ENCODE data around the gene RAB5A.
"Not testable (repeated sequence)": the region's sequence is repeated elsewhere in the genome, so short reads cannot be mapped to it uniquely, and the experiment has no call there.

RAB5A gene

GRCh38 chr3:19948226-19948591, 1.3 kb downstream of the RAB5A start:
- no peak for ATAC-seq

DNA sequence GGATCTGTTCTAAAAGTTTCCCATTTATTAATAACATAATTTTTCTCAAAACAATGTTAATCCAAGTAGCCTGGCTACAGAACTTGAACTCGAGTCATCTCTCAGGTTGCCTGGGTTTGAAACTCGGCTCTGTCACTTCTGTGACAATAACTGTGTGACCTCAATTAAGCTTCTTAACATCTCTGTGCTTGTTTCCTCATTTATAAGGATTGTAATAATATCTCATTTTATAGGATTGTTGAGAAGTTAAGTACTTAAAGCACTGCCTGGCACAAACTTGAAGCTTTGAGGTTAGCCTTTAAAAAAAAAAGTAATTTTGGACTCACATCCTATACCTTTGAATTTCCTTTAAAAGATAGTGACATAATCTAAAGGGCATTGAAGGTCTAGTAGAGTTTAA, 3.4 kb downstream of the RAB5A start:
- ATAC-seq = no peak

GRCh38 chr3:19954676-19955075, 7.8 kb downstream of the RAB5A start:
- no peak for ATAC-seq

DNA sequence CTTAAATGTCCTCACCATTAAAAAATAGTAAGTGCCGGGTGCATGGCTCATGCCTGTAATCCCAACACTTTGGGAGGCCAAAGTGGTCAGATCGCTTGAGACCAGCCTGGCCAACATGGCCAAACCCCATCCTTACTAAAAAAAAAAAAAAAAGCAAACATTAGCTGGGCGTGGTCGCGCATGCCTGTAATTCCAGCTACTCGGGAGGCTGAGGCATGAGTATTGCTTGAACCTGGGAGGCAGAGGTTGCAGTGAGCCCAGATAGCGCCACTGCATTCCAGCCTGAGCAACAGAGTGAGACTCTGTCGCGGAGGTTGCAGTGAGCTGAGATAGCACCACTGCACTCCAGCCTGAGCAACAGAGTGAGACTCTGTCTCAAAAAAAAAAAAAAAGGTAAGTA, 10.5 kb downstream of the RAB5A start:
- ATAC-seq = not testable (repeated sequence)

DNA sequence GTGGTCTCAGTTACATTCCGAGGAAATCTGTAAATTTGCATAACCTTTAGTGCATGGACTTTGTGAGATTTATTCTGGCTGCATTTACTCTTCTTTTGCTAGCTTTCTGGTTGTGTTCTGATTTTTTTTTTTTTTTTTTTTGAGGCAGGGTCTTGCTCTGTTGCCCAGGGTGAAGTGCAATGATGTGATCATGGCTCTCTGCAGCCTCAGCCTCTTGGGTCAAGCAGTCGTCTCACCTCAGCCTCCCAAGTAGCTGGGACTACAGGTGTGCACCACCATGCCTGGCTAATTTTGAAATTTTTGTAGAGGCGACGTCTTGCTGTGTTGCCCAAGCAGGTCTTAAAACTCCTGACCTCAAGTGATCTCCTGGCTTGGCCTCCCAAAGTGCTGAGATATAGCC, 12.6 kb downstream of the RAB5A start:
- no peak for ATAC-seq

DNA sequence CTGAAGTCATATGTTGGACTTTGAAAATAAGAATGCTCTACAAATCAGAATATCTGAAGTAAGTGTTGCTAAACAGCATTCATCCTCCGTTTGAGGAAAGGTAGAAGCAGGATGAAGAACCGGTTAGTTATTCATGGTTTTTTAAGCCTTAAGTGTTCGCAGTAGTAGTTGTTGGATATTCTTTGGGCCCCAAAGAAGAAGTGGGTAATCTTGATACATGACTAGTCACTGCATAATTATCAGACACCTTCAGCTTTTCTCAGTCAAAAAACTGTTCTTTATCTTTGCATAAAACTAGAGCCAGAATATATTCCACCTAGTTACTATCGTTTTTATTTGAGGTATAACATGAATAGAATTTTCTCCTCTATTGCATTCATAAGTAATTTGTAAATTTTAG, 13.8 kb downstream of the RAB5A start:
- no peak for ATAC-seq

DNA sequence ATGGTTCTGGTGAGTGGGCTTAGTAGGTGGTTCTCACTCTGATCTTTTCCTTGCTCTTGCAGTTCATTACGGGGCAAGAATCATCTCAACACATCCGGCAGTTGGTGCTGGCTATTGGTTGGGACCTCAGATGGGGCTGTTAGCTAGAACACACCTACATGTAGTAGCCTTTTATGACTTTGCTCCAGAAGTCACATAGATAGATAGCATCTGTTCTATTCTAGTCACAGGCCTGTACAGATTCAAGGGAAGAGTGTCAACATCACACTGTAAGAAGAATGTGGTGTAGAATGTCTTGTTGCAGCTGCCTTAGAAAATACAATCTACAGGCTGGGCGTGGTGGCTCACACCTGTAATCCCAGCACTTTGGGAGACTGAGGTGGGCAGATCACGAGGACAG, 15.1 kb downstream of the RAB5A start:
- ATAC-seq = no peak

GRCh38 chr3:19967208-19967607, 20.3 kb downstream of the RAB5A start:
- no peak for ATAC-seq

- ATAC-seq = no peak
Observed at GRCh38 chr3:19967812-19968211, 20.9 kb downstream of the RAB5A start.

GRCh38 chr3:19970327-19970726, 23.4 kb downstream of the RAB5A start:
- no peak for ATAC-seq

GRCh38 chr3:19972054-19972453, 25.2 kb downstream of the RAB5A start:
- no peak for ATAC-seq

GRCh38 chr3:19988904-19989303, 42.0 kb downstream of the RAB5A start:
- not testable (repeated sequence) for ATAC-seq

GRCh38 chr3:19994796-19995195, 47.9 kb downstream of the RAB5A start:
- no peak for ATAC-seq

DNA sequence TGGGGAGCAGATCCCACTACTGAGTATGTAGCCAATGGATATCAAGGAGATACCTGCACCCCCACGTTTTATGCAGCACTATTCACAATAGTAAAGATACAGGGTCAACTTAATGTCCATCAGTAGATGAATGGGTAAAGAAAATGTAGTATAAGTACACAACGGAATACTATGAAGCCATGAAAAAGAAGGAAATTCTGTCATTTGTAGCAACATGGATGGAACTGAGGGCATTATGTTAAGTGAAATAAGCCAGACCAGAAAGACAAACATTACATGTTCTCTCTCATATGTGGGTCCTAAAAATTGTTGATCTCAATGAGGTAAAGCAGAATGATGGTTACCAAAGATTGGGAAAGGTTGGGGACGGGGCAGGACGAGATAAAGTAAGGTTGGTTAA, 50.6 kb downstream of the RAB5A start:
- no peak for ATAC-seq

DNA sequence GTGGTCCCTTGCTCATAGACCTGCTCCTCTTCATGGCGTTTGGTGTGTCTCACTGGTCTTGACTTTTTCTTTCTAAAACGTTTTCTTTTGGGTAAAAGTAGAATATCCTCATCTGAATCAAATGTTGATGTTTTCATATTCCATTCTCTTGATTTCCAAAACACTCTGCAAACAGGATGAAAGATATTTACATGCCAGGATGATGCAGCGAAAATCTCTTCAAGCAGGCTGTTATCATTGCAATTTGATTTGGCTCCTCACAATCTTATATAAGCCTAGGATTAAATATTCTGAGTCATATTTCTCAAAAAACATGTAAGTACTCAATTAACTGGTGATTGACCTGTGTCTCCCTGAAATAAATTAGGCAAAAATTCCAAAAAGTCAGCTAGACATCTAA, 55.0 kb downstream of the RAB5A start:
- ATAC-seq = no peak

DNA sequence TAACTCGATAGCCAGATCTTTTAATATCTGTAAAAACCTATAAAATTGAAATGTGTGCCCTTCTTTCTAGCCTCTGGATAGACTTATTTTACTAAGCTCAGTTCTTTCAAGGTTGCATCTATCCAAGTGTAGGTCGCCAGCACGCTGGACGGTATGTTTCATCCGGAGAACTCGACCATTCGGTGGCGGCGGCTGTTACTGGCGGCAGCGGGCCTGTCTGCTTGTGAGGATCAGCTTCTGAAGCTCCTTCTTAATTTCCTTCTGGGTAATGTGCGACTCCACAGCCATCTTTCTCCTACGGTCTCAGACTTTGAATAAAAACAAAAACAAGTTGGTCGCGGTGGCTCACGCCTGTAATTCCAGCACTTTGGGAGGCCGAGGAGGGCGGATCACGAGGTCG, 61.1 kb downstream of the RAB5A start:
- ATAC-seq = no peak

- no peak for ATAC-seq
Observed at GRCh38 chr3:20008646-20009045, 61.7 kb downstream of the RAB5A start.

DNA sequence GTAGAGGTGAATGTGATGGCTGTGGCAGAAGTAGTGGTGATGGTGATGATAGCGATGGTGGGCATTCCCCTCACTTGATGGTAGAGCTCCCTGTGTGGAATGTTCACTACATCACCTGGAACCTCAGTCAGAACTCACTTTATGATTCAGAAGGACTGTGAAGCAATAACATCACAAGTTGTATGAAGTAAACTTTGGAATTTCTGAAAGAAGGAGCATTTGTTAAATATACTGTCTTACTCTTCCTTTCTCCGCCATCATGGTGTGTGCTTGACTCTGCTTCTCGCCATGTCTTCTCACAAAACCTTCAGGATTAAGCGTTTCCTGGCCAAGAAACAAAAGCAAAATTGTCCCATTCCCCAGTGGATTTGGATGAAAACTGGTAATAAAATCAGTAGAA, 65.3 kb downstream of the RAB5A start, which contains the start of gene PP2D1:
Gene PP2D1 (minus strand): TSS at position 101 of the 400 bp plus-strand sequence. CDS start 192 bp downstream, outside the sequence.
- ATAC-seq = no peak

GRCh38 chr3:20013396-20013795, 66.5 kb downstream of the RAB5A start:
- ATAC-seq = no peak

DNA sequence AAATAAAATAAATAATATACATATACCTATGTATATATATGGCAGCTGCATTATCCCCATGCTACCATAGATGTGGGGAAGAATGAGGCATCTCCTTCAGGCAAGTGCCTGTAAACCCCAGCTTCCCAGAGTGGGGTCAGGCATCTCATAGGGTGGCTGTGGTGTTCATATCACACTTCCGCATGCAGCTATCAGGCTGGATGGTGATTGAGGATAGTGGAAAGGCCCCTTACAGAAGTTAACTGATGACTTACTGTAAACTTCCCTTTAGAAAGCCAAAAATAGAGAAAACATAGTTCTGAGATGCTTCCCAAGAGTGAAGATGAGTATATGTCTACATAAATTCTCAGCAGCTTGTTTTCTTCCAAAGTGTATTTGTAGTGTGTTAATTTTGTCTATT, 68.6 kb downstream of the RAB5A start:
- no peak for ATAC-seq

GRCh38 chr3:20016076-20016475, 69.2 kb downstream of the RAB5A start:
- not testable (repeated sequence) for ATAC-seq

DNA sequence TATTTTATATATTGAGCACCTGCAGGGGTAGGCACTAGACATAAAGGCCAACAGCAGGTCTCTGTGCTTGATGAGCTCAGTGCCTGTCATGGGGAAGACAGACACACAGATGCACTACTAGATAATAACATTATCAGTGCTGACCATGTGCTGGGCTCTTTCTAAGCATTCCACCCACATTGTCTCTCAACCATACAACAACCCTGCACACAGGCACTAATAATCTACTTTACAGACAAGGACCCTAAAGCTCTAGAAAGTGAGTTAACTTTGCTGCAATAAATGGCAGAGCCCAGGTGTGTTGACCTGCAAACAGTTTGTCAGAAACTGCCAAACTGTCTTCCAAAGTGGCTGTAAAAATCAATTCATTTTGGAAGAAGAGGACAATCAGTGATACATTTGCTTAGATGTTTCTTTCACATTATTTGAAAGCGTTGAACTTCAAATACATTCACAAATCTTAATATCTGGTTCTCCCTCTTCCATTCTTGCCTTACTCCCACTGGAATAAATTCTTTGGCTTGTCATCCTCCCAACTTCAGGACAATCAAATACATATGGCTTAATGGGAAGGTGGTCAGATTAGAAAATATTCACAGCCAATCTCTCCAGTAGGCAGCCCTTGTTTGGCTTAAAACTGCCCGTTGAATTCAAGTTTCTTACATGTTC, 76.2 kb downstream of the RAB5A start:
- no peak for ATAC-seq

DNA sequence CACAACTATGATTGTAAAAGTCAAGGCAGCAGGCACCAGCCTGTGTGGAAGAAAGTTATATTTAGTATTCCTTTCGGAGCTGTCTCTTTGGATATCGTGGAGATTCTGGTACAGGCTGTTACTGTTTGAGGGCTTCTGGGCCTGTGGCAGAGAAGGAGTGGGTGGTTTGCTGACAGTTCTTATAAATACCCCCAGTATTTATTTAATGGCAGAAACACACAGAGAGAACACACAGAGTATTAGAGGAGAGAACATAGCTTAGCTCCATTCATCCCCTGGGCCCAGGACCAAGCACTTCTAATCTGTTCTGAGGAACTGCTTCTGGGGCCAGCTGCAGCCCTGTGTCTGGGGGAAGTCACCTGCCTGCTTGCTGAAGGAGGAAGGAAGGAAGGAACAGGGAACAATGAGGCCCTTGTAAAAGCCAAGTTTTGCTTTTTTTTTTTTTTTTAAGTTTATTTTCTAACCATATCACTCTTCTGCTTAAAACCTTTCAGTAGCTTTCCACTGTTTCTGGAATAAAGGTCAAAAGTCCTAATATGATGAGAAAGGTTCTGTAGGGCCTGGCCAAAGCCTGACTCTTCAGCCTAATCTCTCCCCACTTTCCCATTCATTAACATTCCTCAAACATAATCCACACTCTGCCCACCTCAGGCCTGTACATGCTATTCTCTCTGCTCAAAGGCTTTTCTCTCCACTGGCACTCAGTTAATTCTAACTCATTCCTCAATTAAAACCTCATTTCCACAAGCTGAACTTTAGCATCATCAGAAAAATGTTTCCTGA, 76.9 kb downstream of the RAB5A start:
- no peak for ATAC-seq

GRCh38 chr3:20027136-20027535, 80.2 kb downstream of the RAB5A start:
- no peak for ATAC-seq

Data from activated CD4-positive, CD25-positive, alpha-beta regulatory T cell treated with anti-CD3 and anti-CD28 coated beads, Interleukin-2, amount 50 U/mL, for 24 hours (primary cell).